ENCODE data around the gene TRIM37. TPM values are rescaled to one million over a fixed set of nuclear protein-coding genes. Genes with fewer than 3 reads are reported as not detected.

The TRIM37 gene
- polyA plus RNA-seq, 1 experiment = 20.9 TPM

- DNase-seq (ENCODE audit: low read depth) = no peak
- ChIA-PET POLR2A (no interaction called here), CTCF (no interaction called here)
- H3K36me3 ChIP-seq (ENCODE audit: control insufficient read depth, insufficient read depth, low read length) = no peaks in the 10 kb centered on the region
- H3K27me3 ChIP-seq (ENCODE audit: control insufficient read depth, insufficient read depth, low read length) = no peaks in the 10 kb centered on the region
- TF ChIP-seq, protein P1, sequence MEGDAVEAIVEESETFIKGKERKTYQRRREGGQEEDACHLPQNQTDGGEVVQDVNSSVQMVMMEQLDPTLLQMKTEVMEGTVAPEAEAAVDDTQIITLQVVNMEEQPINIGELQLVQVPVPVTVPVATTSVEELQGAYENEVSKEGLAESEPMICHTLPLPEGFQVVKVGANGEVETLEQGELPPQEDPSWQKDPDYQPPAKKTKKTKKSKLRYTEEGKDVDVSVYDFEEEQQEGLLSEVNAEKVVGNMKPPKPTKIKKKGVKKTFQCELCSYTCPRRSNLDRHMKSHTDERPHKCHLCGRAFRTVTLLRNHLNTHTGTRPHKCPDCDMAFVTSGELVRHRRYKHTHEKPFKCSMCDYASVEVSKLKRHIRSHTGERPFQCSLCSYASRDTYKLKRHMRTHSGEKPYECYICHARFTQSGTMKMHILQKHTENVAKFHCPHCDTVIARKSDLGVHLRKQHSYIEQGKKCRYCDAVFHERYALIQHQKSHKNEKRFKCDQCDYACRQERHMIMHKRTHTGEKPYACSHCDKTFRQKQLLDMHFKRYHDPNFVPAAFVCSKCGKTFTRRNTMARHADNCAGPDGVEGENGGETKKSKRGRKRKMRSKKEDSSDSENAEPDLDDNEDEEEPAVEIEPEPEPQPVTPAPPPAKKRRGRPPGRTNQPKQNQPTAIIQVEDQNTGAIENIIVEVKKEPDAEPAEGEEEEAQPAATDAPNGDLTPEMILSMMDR (IDR thresholded peaks at IDR 0.05; ENCODE audit: insufficient read depth, low read depth, low read length) = no peak
- no peak overlapping the region for H3K4me3 ChIP-seq (ENCODE audit: low read depth, low read length)
Observed at GRCh38 chr17:59126809-59127417, 20.2 kb upstream of the TRIM37 start.

DNA sequence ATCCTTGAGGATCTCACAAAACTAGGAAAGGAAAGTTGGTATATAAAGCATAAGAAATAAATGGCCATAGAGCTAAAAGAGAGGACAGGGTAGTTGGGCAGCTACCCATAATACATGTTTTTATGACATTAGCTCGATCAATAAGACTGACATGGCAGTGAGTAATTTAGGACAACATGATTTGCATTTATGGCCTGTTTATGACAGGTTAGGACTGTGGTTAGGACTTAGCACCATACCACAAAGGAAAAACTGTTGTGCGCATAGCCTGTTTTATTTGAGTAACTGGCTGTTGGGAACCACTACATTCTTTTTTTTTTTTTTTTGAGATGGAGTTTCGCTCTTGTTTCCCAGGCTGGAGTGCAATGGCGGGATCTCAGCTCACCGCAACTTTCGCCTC, 18.0 kb upstream of the TRIM37 start:
- TF ChIP-seq, protein P1 (IDR thresholded peaks at IDR 0.05; ENCODE audit: insufficient read depth, low read depth, low read length) = no peak
- POLR2A ChIA-PET = no interaction called here
- Histone ChIP-seq H3K4me3 (ENCODE audit: low read depth, low read length) (no peak overlapping the region), H3K27me3 (ENCODE audit: control insufficient read depth, insufficient read depth, low read length) (no peaks in the 10 kb centered on the region), H3K36me3 (ENCODE audit: control insufficient read depth, insufficient read depth, low read length) (no peaks in the 10 kb centered on the region)
- no peak for DNase-seq (ENCODE audit: low read depth)
- CTCF ChIA-PET = no interaction called here

DNA sequence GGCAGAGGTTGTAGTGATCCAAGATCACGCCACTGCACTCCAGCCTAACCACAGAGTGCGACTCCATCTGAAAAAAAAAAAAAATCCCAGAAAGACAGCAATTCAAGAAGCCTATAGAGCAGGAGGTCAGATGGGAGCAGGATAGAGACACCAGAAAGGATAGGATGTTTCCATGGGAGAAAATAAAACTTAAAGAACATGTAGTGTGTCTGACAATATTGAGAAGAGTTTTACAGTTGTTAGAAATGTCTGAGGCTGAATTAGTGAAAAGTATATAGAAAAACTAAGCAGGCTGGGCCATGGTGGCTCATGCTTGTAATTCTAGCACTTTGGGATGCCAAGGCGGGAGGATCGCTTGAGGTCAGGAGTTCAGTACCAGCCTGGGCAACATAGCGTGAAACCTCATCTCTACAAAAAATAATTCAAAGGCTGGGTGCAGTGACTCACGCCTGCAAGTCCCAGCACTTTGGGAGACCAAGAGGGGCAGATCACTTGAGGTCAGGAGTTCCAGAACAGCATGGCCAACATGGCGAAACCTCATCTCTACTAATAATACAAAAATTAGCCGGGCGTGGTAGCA, 15.3 kb upstream of the TRIM37 start:
- ChIA-PET POLR2A (no interaction called here), CTCF (interaction anchor here (0.9 kb wide), 1 partner anchor 38 kb away, joined by 4 read pairs; no protein-coding TSS in a partner anchor)
- TF ChIP-seq, protein P1 (IDR thresholded peaks at IDR 0.05; ENCODE audit: insufficient read depth, low read depth, low read length) = no peak
- no peak for DNase-seq (ENCODE audit: low read depth)
- Histone ChIP-seq H3K27me3 (ENCODE audit: control insufficient read depth, insufficient read depth, low read length) (no peaks in the 10 kb centered on the region), H3K4me3 (ENCODE audit: low read depth, low read length) (no peak overlapping the region), H3K36me3 (ENCODE audit: control insufficient read depth, insufficient read depth, low read length) (no peaks in the 10 kb centered on the region)

- Histone ChIP-seq H3K27me3 (ENCODE audit: control insufficient read depth, insufficient read depth, low read length) (no peaks in the 10 kb centered on the region), H3K36me3 (ENCODE audit: control insufficient read depth, insufficient read depth, low read length) (no peaks in the 10 kb centered on the region; the same call in 1 of the 2 replicates), H3K4me3 (ENCODE audit: low read depth, low read length) (no peak overlapping the region)
- POLR2A ChIA-PET = no interaction called here
- TF ChIP-seq, protein P1 (IDR thresholded peaks at IDR 0.05; ENCODE audit: insufficient read depth, low read depth, low read length) = no peak
- CTCF ChIA-PET = no interaction called here
- DNase-seq (ENCODE audit: low read depth) = no peak
Observed at GRCh38 chr17:59115474-59115873, 8.8 kb upstream of the TRIM37 start.

GRCh38 chr17:59111539-59111938, 4.9 kb upstream of the TRIM37 start:
- CTCF ChIA-PET = interaction anchor here (1.4 kb wide), 1 partner anchor 12 kb away, joined by 4 read pairs; no protein-coding TSS in a partner anchor

More at GRCh38 chr17:59111539-59111938, 4.9 kb upstream of the TRIM37 start:
- no peaks in the 10 kb centered on the region for H3K27me3 ChIP-seq (ENCODE audit: control insufficient read depth, insufficient read depth, low read length)
- no peak overlapping the region for H3K4me3 ChIP-seq (ENCODE audit: low read depth, low read length)
- TF ChIP-seq, protein P1 (IDR thresholded peaks at IDR 0.05; ENCODE audit: insufficient read depth, low read depth, low read length) = no peak
- no peak for DNase-seq (ENCODE audit: low read depth)
- POLR2A ChIA-PET = no interaction called here
- no peaks in the 10 kb centered on the region; the same call in 1 of the 2 replicates for H3K36me3 ChIP-seq (ENCODE audit: control insufficient read depth, insufficient read depth, low read length)
